T-helper 2 cell treated with Interferon-gamma antibody and Interleukin-4, amounts not matched to agents 5 μg/mL and 100 μg/mL, for 36 hours (primary cell): ENCODE measurements around the gene LGALS7B.
A peak's percentile ranks its signal among the peaks of the same experiment; 100 is the strongest.

Source experiments
- DNase-seq: peaks from one replicate; pipeline ENCODE4 v3.0.0; 2021; ENCODE audit warnings: low spot score
- H3K27ac Mint-ChIP-seq: one replicate; pipeline ENCODE4 v1.8.0; 2021; ENCODE audit warnings: mild to moderate bottlenecking, mixed read lengths
- H3K27me3 Mint-ChIP-seq: one replicate; pipeline ENCODE4 v1.8.0; 2021; ENCODE audit warnings: low read depth, mixed read lengths
- H3K36me3 Mint-ChIP-seq: one replicate; pipeline ENCODE4 v1.8.0; 2021; ENCODE audit warnings: low read depth, mixed read lengths
- H3K4me1 Mint-ChIP-seq: one replicate; pipeline ENCODE4 v1.8.0; 2021; ENCODE audit warnings: low read depth, mixed read lengths
- H3K4me3 Mint-ChIP-seq: one replicate; pipeline ENCODE4 v1.8.0; 2022; ENCODE audit warnings: mild to moderate bottlenecking, moderate library complexity, mixed read lengths
- H3K9me3 Mint-ChIP-seq: one replicate; pipeline ENCODE4 v1.8.0; 2021; ENCODE audit warnings: mixed read lengths

LGALS7B gene

GRCh38 chr19:38834590-38834989, 45.6 kb downstream of the LGALS7B start:
- Mint-ChIP-seq H3K4me1 (peaks cover 17% of the 10 kb centered on the region), H3K36me3 (peaks cover 56% of the 10 kb centered on the region)

GRCh38 chr19:38836159-38836982, 47.4 kb downstream of the LGALS7B start:
- Mint-ChIP-seq H3K27ac (peak overlapping the region; percentile 15), H3K4me3 (no peak overlapping the region), H3K36me3 (peaks cover 60% of the 10 kb centered on the region), H3K4me1 (peaks cover 25% of the 10 kb centered on the region), H3K27me3 (no peaks in the 10 kb centered on the region), H3K9me3 (no peaks in the 10 kb centered on the region)
- DNase-seq = no peak

More at GRCh38 chr19:38834590-38834989, 45.6 kb downstream of the LGALS7B start:
- DNase-seq = no peak
- Mint-ChIP-seq H3K27me3 (no peaks in the 10 kb centered on the region), H3K27ac (no peak overlapping the region), H3K4me3 (no peak overlapping the region), H3K9me3 (no peaks in the 10 kb centered on the region)

- H3K4me1 Mint-ChIP-seq = peaks cover 29% of the 10 kb centered on the region
These were observed 48.1 kb downstream of the LGALS7B start for GRCh38 chr19:38836983-38837626.

GRCh38 chr19:38837656-38838121, 48.7 kb downstream of the LGALS7B start:
- no peaks in the 10 kb centered on the region for H3K9me3 Mint-ChIP-seq
- H3K27ac Mint-ChIP-seq = no peak overlapping the region
- H3K4me3 Mint-ChIP-seq = no peak overlapping the region
- H3K4me1 Mint-ChIP-seq = peaks cover 32% of the 10 kb centered on the region
- H3K27me3 Mint-ChIP-seq = no peaks in the 10 kb centered on the region
- H3K36me3 Mint-ChIP-seq = peaks cover 71% of the 10 kb centered on the region
- DNase-seq = no peak

More at GRCh38 chr19:38836983-38837626, 48.1 kb downstream of the LGALS7B start:
- no peak for DNase-seq
- Mint-ChIP-seq H3K9me3 (no peaks in the 10 kb centered on the region), H3K36me3 (peaks cover 65% of the 10 kb centered on the region), H3K27ac (no peak overlapping the region), H3K27me3 (no peaks in the 10 kb centered on the region), H3K4me3 (no peak overlapping the region)

GRCh38 chr19:38838208-38838985, 49.4 kb downstream of the LGALS7B start:
- peaks cover 38% of the 10 kb centered on the region for H3K4me1 Mint-ChIP-seq
- no peaks in the 10 kb centered on the region for H3K27me3 Mint-ChIP-seq
- H3K4me3 Mint-ChIP-seq = no peak overlapping the region
- peak; percentile 35 for DNase-seq
- H3K9me3 Mint-ChIP-seq = no peaks in the 10 kb centered on the region
- peak overlapping the region; percentile 68 for H3K27ac Mint-ChIP-seq
- peaks cover 78% of the 10 kb centered on the region for H3K36me3 Mint-ChIP-seq

- no peak overlapping the region for H3K4me3 Mint-ChIP-seq
- peak overlapping the region; percentile 68 for H3K27ac Mint-ChIP-seq
- no peaks in the 10 kb centered on the region for H3K9me3 Mint-ChIP-seq
These were observed 50.2 kb downstream of the LGALS7B start for GRCh38 chr19:38838986-38839761.

GRCh38 chr19:38839816-38840582, 51.0 kb downstream of the LGALS7B start:
- no peak for DNase-seq
- Mint-ChIP-seq H3K4me3 (no peak overlapping the region), H3K27me3 (no peaks in the 10 kb centered on the region), H3K9me3 (no peaks in the 10 kb centered on the region), H3K27ac (no peak overlapping the region), H3K4me1 (peaks cover 48% of the 10 kb centered on the region), H3K36me3 (peaks cover 87% of the 10 kb centered on the region)

More at GRCh38 chr19:38838986-38839761, 50.2 kb downstream of the LGALS7B start:
- no peak for DNase-seq
- H3K4me1 Mint-ChIP-seq = peaks cover 43% of the 10 kb centered on the region
- no peaks in the 10 kb centered on the region for H3K27me3 Mint-ChIP-seq
- peaks cover 83% of the 10 kb centered on the region for H3K36me3 Mint-ChIP-seq

- H3K4me3 Mint-ChIP-seq = peak overlapping the region; percentile 55
- H3K27ac Mint-ChIP-seq = no peak overlapping the region
- DNase-seq = no peak
- no peaks in the 10 kb centered on the region for H3K27me3 Mint-ChIP-seq
- no peaks in the 10 kb centered on the region for H3K9me3 Mint-ChIP-seq
- H3K4me1 Mint-ChIP-seq = peaks cover 52% of the 10 kb centered on the region
- peaks cover 90% of the 10 kb centered on the region for H3K36me3 Mint-ChIP-seq
These were observed 51.6 kb downstream of the LGALS7B start for GRCh38 chr19:38840583-38840968.
